ENCODE results near the gene ZFY.

The ZFY gene

DNA sequence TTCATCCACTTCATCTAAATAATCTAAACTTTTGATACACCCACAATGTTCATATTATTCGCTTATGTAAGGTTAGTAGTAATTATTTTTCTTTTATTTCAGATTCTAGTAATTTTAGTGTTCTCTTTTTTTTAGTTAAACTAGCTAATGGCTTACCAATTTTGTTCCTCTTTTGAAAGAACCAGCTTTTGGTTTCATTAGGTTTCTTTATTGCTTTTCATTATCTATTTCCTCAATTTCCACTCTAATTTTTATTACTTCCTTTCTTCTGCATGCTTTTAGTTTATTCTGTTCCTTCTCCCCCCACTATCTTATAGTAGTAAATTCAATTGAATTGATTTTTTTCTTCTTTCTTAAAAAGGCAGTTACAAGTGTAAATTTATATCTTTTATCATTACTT lies 90.2 kb downstream of the ZFY start:
- in situ Hi-C loops (cut with HindIII; ENCODE audit: low sequenced_read_pairs) = no loop called here

More for the DNA sequence above, 90.2 kb downstream of the ZFY start:
- no peak for DNase-seq (ENCODE audit: low read depth, low spot score)
- no peak overlapping the region for H3K4me3 ChIP-seq (ENCODE audit: low read depth, low read length)
- TF ChIP-seq, protein P1, sequence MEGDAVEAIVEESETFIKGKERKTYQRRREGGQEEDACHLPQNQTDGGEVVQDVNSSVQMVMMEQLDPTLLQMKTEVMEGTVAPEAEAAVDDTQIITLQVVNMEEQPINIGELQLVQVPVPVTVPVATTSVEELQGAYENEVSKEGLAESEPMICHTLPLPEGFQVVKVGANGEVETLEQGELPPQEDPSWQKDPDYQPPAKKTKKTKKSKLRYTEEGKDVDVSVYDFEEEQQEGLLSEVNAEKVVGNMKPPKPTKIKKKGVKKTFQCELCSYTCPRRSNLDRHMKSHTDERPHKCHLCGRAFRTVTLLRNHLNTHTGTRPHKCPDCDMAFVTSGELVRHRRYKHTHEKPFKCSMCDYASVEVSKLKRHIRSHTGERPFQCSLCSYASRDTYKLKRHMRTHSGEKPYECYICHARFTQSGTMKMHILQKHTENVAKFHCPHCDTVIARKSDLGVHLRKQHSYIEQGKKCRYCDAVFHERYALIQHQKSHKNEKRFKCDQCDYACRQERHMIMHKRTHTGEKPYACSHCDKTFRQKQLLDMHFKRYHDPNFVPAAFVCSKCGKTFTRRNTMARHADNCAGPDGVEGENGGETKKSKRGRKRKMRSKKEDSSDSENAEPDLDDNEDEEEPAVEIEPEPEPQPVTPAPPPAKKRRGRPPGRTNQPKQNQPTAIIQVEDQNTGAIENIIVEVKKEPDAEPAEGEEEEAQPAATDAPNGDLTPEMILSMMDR (IDR thresholded peaks at IDR 0.05; ENCODE audit: low read depth, low read length) = no peak

All from astrocyte of the spinal cord (primary cell).